K562 (cell line): ENCODE results near the gene PIM3. TPM values are rescaled to one million over a fixed set of nuclear protein-coding genes. Genes with fewer than 3 reads are reported as not detected.

Experiments
- ATAC-seq: fragments of 200-7000 bp; cut with Tn5 transposase; 3 replicates; pipeline ENCODE4 v1.9.1; 2020; ENCODE audit warnings: moderate library complexity
- BruUV-seq: library from RNA; stranded (reverse); fragments of 400-500 nt; replicated peaks from 2 replicates; lab custom pipeline; 2021; lab: Mats Ljungman, UMichigan
- CTCF ChIA-PET: fragments of 300-600 bp; formaldehyde crosslinking; extraction: SDS; loops from one replicate; lab custom pipeline; 2021; ENCODE audit warnings: low intra/inter-chr PET ratio; lab: Yijun Ruan, JAX
- POLR2A ChIA-PET: fragments of 300-600, 350-650 bp; sonication (Branson Sonifier 250); formaldehyde crosslinking; extraction: SDS; loops from one replicate; lab custom pipeline; 2021; ENCODE audit warnings: antibody characterized with exemption, inconsistent platforms; lab: Yijun Ruan, JAX
- DNase-seq, 4 experiments: peaks; one replicate each; pipeline versions ENCODE4 v3.0.0 to v3.0.0-alpha.2; 2011 to 2018; ENCODE audit warnings: low spot score in 3 of 4, mixed read lengths in 3 of 4; ENCODE audit errors: extremely low read depth in 1 of 4
- FAIRE-seq: peaks from 2 replicates; lab custom pipeline; 2011; peaks lifted over from hg19 to GRCh38; lab: Jason Lieb, UNC
- H2AFZ ChIP-seq: 2 replicates; pipeline ENCODE4 v1.6.0; 2011; ENCODE audit warnings: low read depth, low read length, control low read depth, inconsistent platforms
- H3K27ac ChIP-seq: fragments of 200-600 bp; 3 replicates; pipeline ENCODE4 v1.8.0; 2011; ENCODE audit warnings: low read depth, mild to moderate bottlenecking, control low read depth, inconsistent platforms, low read length, moderate library complexity, mixed read lengths; ENCODE audit errors: extremely low read depth
- H3K27me3 ChIP-seq, 2 experiments: fragments of 300-600 bp in 1 of 2; 2 replicates in 1 of 2; 3 replicates in 1 of 2; pipeline versions ENCODE4 v1.6.0 to v1.8.0; 2011; ENCODE audit warnings: inconsistent platforms in 2 of 2, low read length in 2 of 2, mild to moderate bottlenecking in 1 of 2, mixed read lengths in 1 of 2, moderate library complexity in 1 of 2; ENCODE audit not compliant: control insufficient read depth in 2 of 2, insufficient read depth in 2 of 2
- H3K36me3 ChIP-seq: fragments of 300-600 bp; 3 replicates; pipeline ENCODE4 v1.8.0; 2011; ENCODE audit warnings: mild to moderate bottlenecking, low read length, inconsistent platforms; ENCODE audit not compliant: control insufficient read depth, insufficient read depth
- H3K4me1 ChIP-seq, 2 experiments: fragments of 200-600 bp in 1 of 2; replicated peaks in 1 of 2; 2 replicates in 1 of 2; 3 replicates in 1 of 2; pipeline versions ENCODE4 v1.5.1 to v1.8.0; 2011; ENCODE audit warnings: inconsistent platforms in 2 of 2, low read length in 2 of 2, mild to moderate bottlenecking in 1 of 2, mixed read lengths in 1 of 2, moderate library complexity in 1 of 2; ENCODE audit not compliant: control insufficient read depth in 2 of 2, insufficient read depth in 2 of 2
- H3K4me2 ChIP-seq: 2 replicates; pipeline ENCODE4 v1.6.1; 2011; ENCODE audit warnings: low read length, control low read depth, inconsistent platforms, mixed read lengths; ENCODE audit not compliant: insufficient read depth
- H3K4me3 ChIP-seq: fragments of 200-600 bp; sonication (generic), shearing (Covaris generic); 2 replicates; pipeline ENCODE4 v1.5.1; 2016; ENCODE audit warnings: control low read depth, inconsistent platforms
- H3K79me2 ChIP-seq: fragments of 200-600 bp; 3 replicates; pipeline ENCODE4 v1.8.0; 2011; ENCODE audit warnings: low read length, inconsistent platforms; ENCODE audit not compliant: control insufficient read depth, insufficient read depth
- H3K9ac ChIP-seq, 2 experiments: 2 replicates each; pipeline versions ENCODE4 v1.6.0 to v1.6.1; 2011; ENCODE audit warnings: low read depth in 2 of 2, low read length in 2 of 2, control low read depth in 1 of 2, inconsistent platforms in 1 of 2, mild to moderate bottlenecking in 1 of 2, mixed read lengths in 1 of 2; ENCODE audit not compliant: insufficient read depth in 1 of 2
- H3K9me1 ChIP-seq: one replicate; pipeline ENCODE4 v1.6.0; 2011; ENCODE audit warnings: inconsistent platforms, mild to moderate bottlenecking, low read length, moderate library complexity; ENCODE audit not compliant: control insufficient read depth, insufficient read depth
- H3K9me3 ChIP-seq: replicated peaks from 2 replicates; pipeline ENCODE4 v1.5.1; 2011; ENCODE audit warnings: low read depth, low read length, inconsistent platforms; ENCODE audit not compliant: control insufficient read depth, insufficient read depth
- H4K20me1 ChIP-seq: replicated peaks from 2 replicates; pipeline ENCODE4 v1.6.1; 2011; ENCODE audit warnings: low read length, inconsistent platforms, mixed read lengths; ENCODE audit not compliant: control insufficient read depth, insufficient read depth
- CHAMP1 ChIP-seq: fragments of 450-650 bp; IDR thresholded peaks from 2 replicates; pipeline ENCODE4 v1.6.1; 2016; ENCODE audit warnings: mild to moderate bottlenecking
- ETV5 ChIP-seq: sonication (generic); formaldehyde crosslinking; IDR thresholded peaks from 2 replicates; pipeline ENCODE4 v1.4.0; 2020; ENCODE audit warnings: low read depth, mild to moderate bottlenecking, missing genetic modification reagents
- NFYB ChIP-seq: IDR thresholded peaks from 2 replicates; pipeline ENCODE4 v1.6.1; 2011; ENCODE audit warnings: mild to moderate bottlenecking, moderate library complexity; ENCODE audit not compliant: insufficient read length; ENCODE audit errors: extremely low read depth
- PHTF2 ChIP-seq: fragments of 250-450 bp; sonication (Bioruptor Pico); IDR thresholded peaks from 2 replicates; pipeline ENCODE4 v1.5.0; 2021; ENCODE audit warnings: mild to moderate bottlenecking
- RBM39 ChIP-seq: fragments of 200-400 bp; formaldehyde crosslinking; optimal IDR thresholded peaks from 2 replicates; pipeline ENCODE3; 2018; ENCODE audit warnings: low read depth, low read length
- THAP12 ChIP-seq: fragments of 250-450 bp; sonication (Bioruptor Pico); IDR thresholded peaks from 2 replicates; pipeline ENCODE4 v1.9.0; 2021; ENCODE audit warnings: mild to moderate bottlenecking, inconsistent platforms
- THRAP3 ChIP-seq: fragments of 450-650 bp; IDR thresholded peaks from 2 replicates; pipeline ENCODE4 v1.6.1; 2016; ENCODE audit warnings: mild to moderate bottlenecking, inconsistent platforms, borderline replicate concordance
- ZBTB34 ChIP-seq: fragments of 250-450 bp; sonication (Bioruptor Pico); IDR thresholded peaks from 2 replicates; pipeline ENCODE4 v1.8.0; 2021; ENCODE audit warnings: mild to moderate bottlenecking, moderate library complexity
- ZNF589 ChIP-seq: fragments of 200-800 bp; sonication (Bioruptor generic); IDR thresholded peaks from 2 replicates; pipeline ENCODE4 v1.6.1; 2016; ENCODE audit warnings: low read depth, missing genetic modification characterization, missing compliant biosample characterization
- ZNF76 ChIP-seq: fragments of 250-450 bp; sonication (Bioruptor Pico); IDR thresholded peaks from 2 replicates; pipeline ENCODE4 v1.4.0; 2020; ENCODE audit warnings: mild to moderate bottlenecking, moderate library complexity, borderline replicate concordance
- ZNF766 ChIP-seq: fragments of 200-800 bp; sonication (Bioruptor generic); conservative IDR thresholded peaks from 2 replicates; pipeline ENCODE4 v1.6.1; 2016; ENCODE audit warnings: missing genetic modification characterization, missing compliant biosample characterization
- WGBS: fragments of 100-300 bp; shearing (Covaris generic); methylation state at CpG from one replicate; pipeline ENCODE4 v1.1.6; 2016; ENCODE audit warnings: low coverage, mixed read lengths; ENCODE audit not compliant: insufficient coverage; ENCODE audit errors: missing lambda C conversion rate; 5-methylcytosine and 5-hydroxymethylcytosine counted together
- in situ Hi-C: fragments of 300-500 bp; cut with MboI; formaldehyde crosslinking; loops from 4 replicates; pipeline ENCODE4 v1.15.0; 2018; ENCODE audit warnings: inconsistent platforms, mixed read lengths
- intact Hi-C: fragments of 100-400 bp; cut with micrococcal nuclease; formaldehyde crosslinking; loops from 2 replicates; pipeline ENCODE4 v1.14.2; 2022
- polyA plus RNA-seq, 8 experiments: library from polyadenylated mRNA; depleted of rRNA in 4 of 8; stranded (reverse) in 5 of 8; unstranded in 3 of 8; fragments of >200 nt; fragmentation: Nextera tagmentation in 2 of 8; fragmentation: Illumina TruSeq in 1 of 8; extraction: Ambion mirVana in 2 of 8; extraction: Trizol in 1 of 8; gene quantifications; 2 replicates each; pipeline versions ENCODE4 v1.2.1 to v1.2.3, GENCODE V29; 2011 to 2014; ENCODE audit warnings: inconsistent platforms in 1 of 8, missing spikeins in 1 of 8
- total RNA-seq, 7 experiments: library from RNA; depleted of rRNA in 6 of 7; stranded (reverse); fragments of >200 nt in 6 of 7; fragmentation: Illumina TruSeq in 2 of 7; extraction: Trizol in 2 of 7; gene quantifications; 2 replicates each; pipeline versions ENCODE4 v1.2.1 to v1.2.3, GENCODE V29; 2011 to 2021; ENCODE audit warnings: low replicate concordance in 1 of 7

PIM3 gene
- total and polyA plus RNA-seq, 9 of the 15 experiments (the other 6 are each of a cell fraction or from before 2014, with no cell fraction given), result 0.24 to 40.5 (median 5.3) TPM

GRCh38 chr22:49926916-49927315 lies 33.7 kb upstream of the PIM3 start (continued):
- TF ChIP-seq ZNF589 (CRISPR knock-in tag), result no peak
- no peak for TF ChIP-seq ZNF76 (CRISPR knock-in tag)
- TF ChIP-seq, all 486 proteins: peak for 0

GRCh38 chr22:49927483-49928184 lies 32.9 kb upstream of the PIM3 start:
- no peak for ATAC-seq
- ChIA-PET CTCF (interaction anchor here (1.8 kb wide), 1 partner anchor 160 kb away, joined by 5 read pairs; no protein-coding TSS in a partner anchor), POLR2A (interaction anchor here (0.7 kb wide), 2 partner anchors 10 to 99 kb away, joined by 3 read pairs; no protein-coding TSS in a partner anchor)
- Histone ChIP-seq H3K9ac (no peak overlapping the region), H3K9me3 (no peaks in the 10 kb centered on the region), H3K27me3 (no peaks in the 10 kb centered on the region), H2AFZ (no peak overlapping the region), H3K4me3 (no peak overlapping the region), H4K20me1 (no peaks in the 10 kb centered on the region), H3K9me1 (no peaks in the 10 kb centered on the region), H3K27ac (no peak overlapping the region), H3K4me2 (no peak overlapping the region), H3K36me3 (0 out of 3 replicates have a peak, but pooled peaks cover 2% of the 10 kb centered on the region), H3K4me1 (peaks cover 2 to 35% of the 10 kb centered on the region in 2 experiments; a peak in 3 of 5 replicates), H3K79me2 (no peaks in the 10 kb centered on the region)
- 75% methylated on average over 13 of the region's 26 CpGs for WGBS
- no peak for DNase-seq
- BruUV-seq, result no TSS peak
- no peak for FAIRE-seq
- in situ Hi-C loops, result no loop called here
- intact Hi-C loops, result no loop called here
- TF ChIP-seq THAP12 (CRISPR knock-in tag) (no peak), ETV5 (CRISPR knock-in tag) (no peak), CHAMP1 (no peak), NFYB (no peak), THRAP3 (no peak), PHTF2 (CRISPR knock-in tag) (no peak), ZNF766 (CRISPR knock-in tag) (no peak), RBM39 (no peak), ZBTB34 (CRISPR knock-in tag) (no peak)
